DND-41 (cell line): Measurements from ENCODE around the gene SEBOX.

Source experiments
- ATAC-seq: fragments of 200-7000 bp; cut with Tn5 transposase; 3 replicates; pipeline ENCODE4 v1.9.1; 2021; ENCODE audit warnings: low read depth; ENCODE audit not compliant: insufficient read depth
- DNase-seq: peaks from one replicate; pipeline ENCODE4 v3.0.0-alpha.2; 2020
- H2AFZ ChIP-seq: 2 replicates; pipeline ENCODE4 v1.6.0; 2012; ENCODE audit warnings: low read depth, low read length
- H3K27ac ChIP-seq: 2 replicates; pipeline ENCODE4 v1.5.1; 2012; ENCODE audit warnings: low read length, inconsistent platforms
- H3K27me3 ChIP-seq: fragments of 200-600 bp; sonication (generic); 2 replicates; pipeline ENCODE4 v1.6.0; 2012; ENCODE audit warnings: low read length, mild to moderate bottlenecking, inconsistent platforms; ENCODE audit not compliant: insufficient read depth, poor library complexity
- H3K36me3 ChIP-seq: 2 replicates; pipeline ENCODE4 v1.5.1; 2012; ENCODE audit warnings: low read length, inconsistent platforms; ENCODE audit not compliant: insufficient read depth
- H3K4me1 ChIP-seq: 2 replicates; pipeline ENCODE4 v1.5.1; 2012; ENCODE audit warnings: mild to moderate bottlenecking, low read length; ENCODE audit not compliant: insufficient read depth
- H3K4me2 ChIP-seq: 2 replicates; pipeline ENCODE4 v1.6.0; 2012; ENCODE audit warnings: mild to moderate bottlenecking, moderate library complexity, low read length, inconsistent platforms; ENCODE audit not compliant: insufficient read depth
- H3K4me3 ChIP-seq, 2 experiments: fragments of 200-600 bp in 1 of 2; shearing (Covaris generic) in 1 of 2; 2 replicates each; pipeline ENCODE4 v1.5.1; 2012 to 2016; ENCODE audit warnings: inconsistent platforms in 2 of 2, low read length in 2 of 2, mild to moderate bottlenecking in 2 of 2, low read depth in 1 of 2, moderate library complexity in 1 of 2
- H3K79me2 ChIP-seq: 2 replicates; pipeline ENCODE4 v1.6.0; 2012; ENCODE audit warnings: low read length, inconsistent platforms; ENCODE audit not compliant: insufficient read depth
- H3K9ac ChIP-seq: 2 replicates; pipeline ENCODE4 v1.6.0; 2012; ENCODE audit warnings: low read depth, mild to moderate bottlenecking, inconsistent platforms, low read length, moderate library complexity
- H3K9me3 ChIP-seq: 2 replicates; pipeline ENCODE4 v1.5.1; 2012; ENCODE audit warnings: low read length, moderate library complexity, mild to moderate bottlenecking, inconsistent platforms; ENCODE audit not compliant: insufficient read depth, severe bottlenecking
- H4K20me1 ChIP-seq: 2 replicates; pipeline ENCODE4 v1.6.0; 2012; ENCODE audit warnings: low read length; ENCODE audit not compliant: insufficient read depth
- CTCF ChIP-seq: IDR thresholded peaks from 2 replicates; pipeline ENCODE4 v1.5.1; 2012; ENCODE audit warnings: borderline replicate concordance, low read length, moderate library complexity, mild to moderate bottlenecking; ENCODE audit not compliant: poor library complexity, severe bottlenecking; ENCODE audit errors: extremely low read depth
- EZH2 ChIP-seq: IDR thresholded peaks from 3 replicates; pipeline ENCODE4 v1.6.1; 2012; ENCODE audit warnings: borderline replicate concordance, low read depth, mild to moderate bottlenecking, moderate library complexity, low read length, inconsistent platforms; ENCODE audit not compliant: severe bottlenecking

The SEBOX gene

GRCh38 chr17:28363186-28363585, 1.8 kb downstream of the SEBOX start:
- Histone ChIP-seq H4K20me1 (peaks cover 4% of the 10 kb centered on the region; the same call in 1 of the 2 replicates), H2AFZ (no peak overlapping the region), H3K27me3 (no peaks in the 10 kb centered on the region), H3K27ac (no peak overlapping the region), H3K79me2 (peaks cover 11% of the 10 kb centered on the region), H3K4me2 (no peak overlapping the region), H3K4me3 (no peak overlapping the region), H3K36me3 (peaks cover 40% of the 10 kb centered on the region), H3K9ac (no peak overlapping the region), H3K9me3 (no peaks in the 10 kb centered on the region), H3K4me1 (peaks cover 11% of the 10 kb centered on the region)
- no peak for ATAC-seq
- DNase-seq, result no peak
- TF ChIP-seq CTCF (no peak), EZH2 (no peak)

- Histone ChIP-seq H3K27ac (peak overlapping the region; percentile 73), H3K27me3 (no peaks in the 10 kb centered on the region), H4K20me1 (no peaks in the 10 kb centered on the region), H2AFZ (peak overlapping the region; percentile 94), H3K4me1 (peaks cover 35% of the 10 kb centered on the region), H3K4me2 (peak overlapping the region; percentile 86), H3K79me2 (peaks cover 38% of the 10 kb centered on the region), H3K36me3 (peaks cover 56% of the 10 kb centered on the region), H3K9me3 (no peaks in the 10 kb centered on the region), H3K4me3 (peak overlapping the region; percentile 82 to 91), H3K9ac (peak overlapping the region; percentile 91)
- DNase-seq (no peak), ATAC-seq (no peak)
- no peak for TF ChIP-seq EZH2
- no peak for TF ChIP-seq CTCF
Observed at GRCh38 chr17:28357901-28358197, 7.2 kb downstream of the SEBOX start.

GRCh38 chr17:28357061-28357900, 7.7 kb downstream of the SEBOX start, which contains the start of gene POLDIP2:
Gene POLDIP2, minus strand, starts transcription at chr17:28357527. Its CDS starts 79 bp downstream, at chr17:28357448.
- Histone ChIP-seq H3K27me3 (no peaks in the 10 kb centered on the region), H3K4me1 (peaks cover 35% of the 10 kb centered on the region), H4K20me1 (no peaks in the 10 kb centered on the region), H3K9ac (peak within 1 kb of the TSS; percentile 91), H3K4me3 (peak within 1 kb of the TSS; percentile 82 to 91), H3K4me2 (peak within 1 kb of the TSS; percentile 88), H3K27ac (peak within 1 kb of the TSS; percentile 73), H3K79me2 (peaks cover 38% of the 10 kb centered on the region), H3K9me3 (no peaks in the 10 kb centered on the region), H3K36me3 (peaks cover 59% of the 10 kb centered on the region), H2AFZ (peak within 1 kb of the TSS; percentile 94)
- DNase-seq, result peak; percentile 96
- no peak for TF ChIP-seq EZH2
- TF ChIP-seq CTCF, result no peak
- ATAC-seq, result peak; percentile 99
